ENCODE results near the gene ZFYVE1. TPM values are rescaled to one million over a fixed set of nuclear protein-coding genes. Genes with fewer than 3 reads are reported as not detected.

ZFYVE1 gene
- total RNA-seq, 4 donors from 2014 or later = 18.3 to 31.6 (median 27.7) TPM

DNA sequence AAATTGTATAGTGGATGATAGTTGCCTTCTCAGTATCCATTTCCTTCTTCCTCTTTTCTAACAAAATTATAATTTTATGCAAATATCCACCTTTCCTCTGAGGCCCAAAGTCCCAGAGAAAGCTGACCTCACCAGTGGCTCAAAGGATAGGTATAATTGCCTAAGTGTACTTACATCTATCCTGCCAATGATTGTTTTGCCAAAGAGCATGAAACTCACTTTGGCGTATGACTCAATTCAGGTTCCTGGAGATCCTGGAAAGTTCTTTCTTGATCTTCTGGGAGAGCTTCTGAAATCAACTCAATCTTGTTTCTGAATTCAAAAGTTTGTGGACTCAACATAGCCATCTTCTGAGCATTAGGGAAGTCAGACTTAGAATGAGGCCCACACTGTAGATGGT is 20.9 kb upstream of the ZFYVE1 start:
- TF ChIP-seq, protein P1, sequence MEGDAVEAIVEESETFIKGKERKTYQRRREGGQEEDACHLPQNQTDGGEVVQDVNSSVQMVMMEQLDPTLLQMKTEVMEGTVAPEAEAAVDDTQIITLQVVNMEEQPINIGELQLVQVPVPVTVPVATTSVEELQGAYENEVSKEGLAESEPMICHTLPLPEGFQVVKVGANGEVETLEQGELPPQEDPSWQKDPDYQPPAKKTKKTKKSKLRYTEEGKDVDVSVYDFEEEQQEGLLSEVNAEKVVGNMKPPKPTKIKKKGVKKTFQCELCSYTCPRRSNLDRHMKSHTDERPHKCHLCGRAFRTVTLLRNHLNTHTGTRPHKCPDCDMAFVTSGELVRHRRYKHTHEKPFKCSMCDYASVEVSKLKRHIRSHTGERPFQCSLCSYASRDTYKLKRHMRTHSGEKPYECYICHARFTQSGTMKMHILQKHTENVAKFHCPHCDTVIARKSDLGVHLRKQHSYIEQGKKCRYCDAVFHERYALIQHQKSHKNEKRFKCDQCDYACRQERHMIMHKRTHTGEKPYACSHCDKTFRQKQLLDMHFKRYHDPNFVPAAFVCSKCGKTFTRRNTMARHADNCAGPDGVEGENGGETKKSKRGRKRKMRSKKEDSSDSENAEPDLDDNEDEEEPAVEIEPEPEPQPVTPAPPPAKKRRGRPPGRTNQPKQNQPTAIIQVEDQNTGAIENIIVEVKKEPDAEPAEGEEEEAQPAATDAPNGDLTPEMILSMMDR (IDR thresholded peaks at IDR 0.05; ENCODE audit: low read depth) = no peak

- TF ChIP-seq, protein P1 (IDR thresholded peaks at IDR 0.05; ENCODE audit: low read depth) = no peak
Measured at GRCh38 chr14:73027984-73028383, 1.1 kb upstream of the ZFYVE1 start.

DNA sequence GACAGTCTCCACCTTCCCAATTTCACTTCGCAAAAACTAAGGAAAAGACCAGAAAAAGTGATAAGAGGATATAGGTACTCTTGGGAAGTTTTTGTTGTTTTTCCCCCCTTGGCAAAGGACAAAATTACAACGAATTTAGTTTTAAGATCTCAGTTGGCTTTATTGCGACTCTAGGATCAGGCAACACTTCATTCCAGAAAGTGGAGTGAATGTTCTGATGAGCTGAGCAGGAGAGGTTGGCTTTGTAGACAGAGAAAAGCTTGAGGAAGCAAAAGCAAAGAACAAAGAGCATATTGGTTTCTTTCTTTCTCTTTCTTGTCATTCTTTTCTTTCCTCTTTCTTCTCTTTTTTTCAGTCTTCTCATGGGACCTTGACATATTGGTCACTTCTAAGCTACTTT is 640 bp upstream of the ZFYVE1 start:
- TF ChIP-seq, protein P1 (IDR thresholded peaks at IDR 0.05; ENCODE audit: low read depth) = no peak

DNA sequence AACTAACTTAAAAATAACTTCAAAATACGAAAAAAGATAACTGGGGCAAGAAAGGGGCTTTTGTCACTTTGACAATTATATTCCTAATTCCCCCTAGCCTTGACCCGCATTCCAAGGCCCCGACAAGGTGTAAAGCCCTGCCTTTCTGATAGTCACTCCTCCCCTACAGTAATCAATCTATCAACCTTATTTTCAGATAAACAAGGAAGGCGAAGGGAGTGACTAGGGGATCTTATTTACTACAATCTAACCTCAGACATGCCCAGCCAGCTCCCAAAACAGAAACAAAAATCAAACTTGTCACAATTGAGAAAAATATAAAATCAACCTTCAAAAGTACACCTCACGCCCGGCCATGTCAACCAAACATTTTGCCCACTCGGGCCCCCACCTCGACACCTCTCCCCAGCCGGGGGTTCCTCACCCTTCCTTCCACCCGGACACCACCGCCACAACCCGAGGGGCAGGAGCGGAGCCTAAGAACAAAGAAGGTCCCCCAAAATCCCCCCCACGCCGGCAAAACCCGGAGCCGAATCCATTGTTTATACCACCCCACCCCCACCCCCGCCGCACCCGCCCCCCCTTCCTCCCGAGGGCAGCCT is 562 bp downstream of the ZFYVE1 start:
- TF ChIP-seq, protein P1 (IDR thresholded peaks at IDR 0.05; ENCODE audit: low read depth) = no peak

DNA sequence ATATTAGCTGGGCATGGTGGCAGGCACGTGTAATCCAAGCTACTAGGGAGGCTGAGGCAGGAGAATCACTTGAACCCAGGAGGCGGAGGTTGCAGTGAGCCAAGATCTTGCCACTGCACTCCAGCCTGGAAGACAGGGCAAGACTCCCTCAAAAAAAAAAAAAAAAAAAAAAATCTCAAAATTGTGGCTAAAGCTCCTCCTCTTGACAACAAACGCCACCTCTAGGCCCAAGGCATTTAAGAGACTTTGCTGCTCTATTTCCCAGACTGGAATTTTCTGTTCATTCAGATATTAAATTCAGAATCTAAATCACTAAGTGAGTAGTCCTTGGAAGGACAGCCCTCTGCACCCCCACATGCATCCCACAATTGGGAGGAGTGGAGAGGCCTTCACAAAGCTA is 1.4 kb downstream of the ZFYVE1 start:
- TF ChIP-seq, protein P1 (IDR thresholded peaks at IDR 0.05; ENCODE audit: low read depth) = no peak

- TF ChIP-seq, protein P1 (IDR thresholded peaks at IDR 0.05; ENCODE audit: low read depth) = no peak
Measured at GRCh38 chr14:73022051-73022450, 4.9 kb downstream of the ZFYVE1 start.

DNA sequence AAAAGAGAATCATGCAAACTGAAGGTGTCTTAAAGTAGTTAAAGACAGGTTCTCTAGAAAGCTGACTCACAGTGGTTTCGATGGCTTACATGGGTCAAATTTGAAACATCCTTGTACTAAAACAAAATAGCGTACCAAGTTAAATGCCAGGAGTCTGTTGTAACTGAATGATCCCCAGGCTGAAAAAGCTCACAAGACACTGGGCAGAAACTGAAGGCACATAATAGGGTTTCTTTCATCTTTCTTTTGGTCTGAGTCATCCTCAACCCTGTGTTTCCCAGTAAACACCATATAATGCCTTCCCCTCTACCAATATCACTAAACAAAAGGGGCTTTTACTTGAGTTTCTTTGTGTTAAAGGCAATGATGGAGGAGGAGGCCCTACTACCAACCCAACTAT is 12.8 kb downstream of the ZFYVE1 start:
- TF ChIP-seq, protein P1 (IDR thresholded peaks at IDR 0.05; ENCODE audit: low read depth) = no peak

Measured in subcutaneous adipose tissue (tissue), 4 donors.